ENCODE measurements around the gene MIER2.

GRCh38 chr19:310141-310651 lies 34.4 kb downstream of the MIER2 start:
- TF ChIP-seq, protein P1, sequence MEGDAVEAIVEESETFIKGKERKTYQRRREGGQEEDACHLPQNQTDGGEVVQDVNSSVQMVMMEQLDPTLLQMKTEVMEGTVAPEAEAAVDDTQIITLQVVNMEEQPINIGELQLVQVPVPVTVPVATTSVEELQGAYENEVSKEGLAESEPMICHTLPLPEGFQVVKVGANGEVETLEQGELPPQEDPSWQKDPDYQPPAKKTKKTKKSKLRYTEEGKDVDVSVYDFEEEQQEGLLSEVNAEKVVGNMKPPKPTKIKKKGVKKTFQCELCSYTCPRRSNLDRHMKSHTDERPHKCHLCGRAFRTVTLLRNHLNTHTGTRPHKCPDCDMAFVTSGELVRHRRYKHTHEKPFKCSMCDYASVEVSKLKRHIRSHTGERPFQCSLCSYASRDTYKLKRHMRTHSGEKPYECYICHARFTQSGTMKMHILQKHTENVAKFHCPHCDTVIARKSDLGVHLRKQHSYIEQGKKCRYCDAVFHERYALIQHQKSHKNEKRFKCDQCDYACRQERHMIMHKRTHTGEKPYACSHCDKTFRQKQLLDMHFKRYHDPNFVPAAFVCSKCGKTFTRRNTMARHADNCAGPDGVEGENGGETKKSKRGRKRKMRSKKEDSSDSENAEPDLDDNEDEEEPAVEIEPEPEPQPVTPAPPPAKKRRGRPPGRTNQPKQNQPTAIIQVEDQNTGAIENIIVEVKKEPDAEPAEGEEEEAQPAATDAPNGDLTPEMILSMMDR (IDR thresholded peaks at IDR 0.05) = no peak
- no peak for TF ChIP-seq POLR2A (IDR thresholded peaks at IDR 0.05)
- no peak for TF ChIP-seq POLR2AphosphoS5 (IDR thresholded peaks at IDR 0.05; ENCODE audit: insufficient read depth in 1 of 2, low read depth in 1 of 2)

All from vagina (tissue), 2 donors.